H1 (cell line): ENCODE measurements around the gene HRH3. TPM values are rescaled to one million over a fixed set of nuclear protein-coding genes. Genes with fewer than 3 reads are reported as not detected.

Experiments used
- CTCF ChIA-PET: fragments of 300-600 bp; sonication (Branson Sonifier 250); formaldehyde crosslinking; loops from one replicate; lab custom pipeline; 2021; ENCODE audit not compliant: partially characterized antibody; lab: Charles Lee
- POLR2A ChIA-PET: fragments of 300-600 bp; sonication (Branson Sonifier 250); formaldehyde crosslinking; loops from one replicate; lab custom pipeline; 2021; ENCODE audit warnings: inconsistent platforms; ENCODE audit not compliant: partially characterized antibody; lab: Charles Lee
- DNase-seq, 2 experiments: peaks; one replicate each; pipeline versions ENCODE4 v3.0.0 to v3.0.0-alpha.2; 2010 to 2022; ENCODE audit warnings: low spot score in 2 of 2, low read depth in 1 of 2, mixed read lengths in 1 of 2
- FAIRE-seq: peaks from 2 replicates; lab custom pipeline; 2011; peaks lifted over from hg19 to GRCh38; lab: Jason Lieb, UNC
- H2AFZ ChIP-seq: 2 replicates; pipeline ENCODE4 v1.8.1; 2012; ENCODE audit warnings: low read length, inconsistent platforms
- H2AK5ac ChIP-seq: 2 replicates; pipeline ENCODE4 v1.6.1; 2013; ENCODE audit warnings: low read depth, low read length
- H2BK120ac ChIP-seq: replicated peaks from 2 replicates; pipeline ENCODE3; 2013; ENCODE audit warnings: low read depth, low read length, inconsistent platforms
- H2BK12ac ChIP-seq: 2 replicates; pipeline ENCODE4 v1.6.1; 2013; ENCODE audit warnings: low read depth, low read length
- H2BK15ac ChIP-seq: 2 replicates; pipeline ENCODE4 v1.6.1; 2013; ENCODE audit warnings: low read length
- H2BK20ac ChIP-seq: 2 replicates; pipeline ENCODE4 v1.6.1; 2013; ENCODE audit warnings: low read length
- H2BK5ac ChIP-seq: 2 replicates; pipeline ENCODE4 v1.6.1; 2013; ENCODE audit warnings: low read depth, low read length
- H3K14ac ChIP-seq: 2 replicates; pipeline ENCODE4 v1.6.1; 2013; ENCODE audit warnings: inconsistent platforms; ENCODE audit not compliant: insufficient read length
- H3K18ac ChIP-seq: 2 replicates; pipeline ENCODE4 v1.6.1; 2013; ENCODE audit warnings: low read length; ENCODE audit errors: extremely low read depth
- H3K23ac ChIP-seq: 2 replicates; pipeline ENCODE4 v1.6.1; 2013; ENCODE audit warnings: inconsistent platforms; ENCODE audit not compliant: insufficient read length
- H3K23me2 ChIP-seq: 2 replicates; pipeline ENCODE4 v1.6.1; 2013; ENCODE audit warnings: low read depth, low read length
- H3K27ac ChIP-seq: 2 replicates; pipeline ENCODE4 v1.6.1; 2011; ENCODE audit warnings: low read depth, low read length, inconsistent platforms
- H3K27me3 ChIP-seq, 4 experiments: replicated peaks in 1 of 4; 1 replicate in 1 of 4; 2 replicates in 3 of 4; pipeline versions ENCODE4 v1.6.1 to v1.8.1; 2011 to 2013; ENCODE audit warnings: low read length in 3 of 4, mild to moderate bottlenecking in 3 of 4, inconsistent platforms in 2 of 4, mixed read lengths in 2 of 4, moderate library complexity in 1 of 4; ENCODE audit not compliant: control insufficient read depth in 3 of 4, insufficient read depth in 3 of 4; ENCODE audit errors: extremely low read depth in 1 of 4
- H3K36me3 ChIP-seq, 4 experiments: 2 replicates each; pipeline versions ENCODE4 v1.6.1 to v1.8.1; 2011 to 2013; ENCODE audit warnings: mild to moderate bottlenecking in 4 of 4, low read length in 3 of 4, moderate library complexity in 2 of 4, control low read depth in 1 of 4, inconsistent platforms in 1 of 4; ENCODE audit not compliant: insufficient read depth in 4 of 4, control insufficient read depth in 2 of 4
- H3K4ac ChIP-seq: replicated peaks from 2 replicates; pipeline ENCODE3; 2013; ENCODE audit warnings: low read length, low read depth, mixed read lengths, inconsistent platforms; ENCODE audit not compliant: insufficient read length
- H3K4me1 ChIP-seq, 4 experiments: replicated peaks in 1 of 4; 1 replicate in 1 of 4; 2 replicates in 3 of 4; pipeline versions ENCODE4 v1.6.1 to v1.8.1; 2011 to 2013; ENCODE audit warnings: low read length in 3 of 4, inconsistent platforms in 2 of 4, mixed read lengths in 1 of 4; ENCODE audit not compliant: insufficient read depth in 4 of 4, control insufficient read depth in 3 of 4
- H3K4me2 ChIP-seq, 2 experiments: 2 replicates each; pipeline versions ENCODE4 v1.6.1 to v1.8.1; 2011 to 2013; ENCODE audit warnings: low read depth in 2 of 2, low read length in 2 of 2, control low read depth in 1 of 2, inconsistent platforms in 1 of 2, mild to moderate bottlenecking in 1 of 2; ENCODE audit not compliant: insufficient read depth in 1 of 2
- H3K4me3 ChIP-seq, 4 experiments: fragments of 200-600, 300-600 bp in 1 of 4; sonication (generic), shearing (Covaris generic), sonication (Bioruptor Twin) in 1 of 4; 2 replicates each; pipeline versions ENCODE4 v1.5.1 to v1.8.1; 2011 to 2016; ENCODE audit warnings: low read length in 4 of 4, low read depth in 3 of 4, control low read depth in 2 of 4, inconsistent platforms in 2 of 4, mild to moderate bottlenecking in 2 of 4, mixed read lengths in 1 of 4, moderate library complexity in 1 of 4; ENCODE audit not compliant: insufficient read depth in 2 of 4; ENCODE audit errors: extremely low read depth in 1 of 4
- H3K56ac ChIP-seq: replicated peaks from 2 replicates; pipeline ENCODE3; 2013; ENCODE audit warnings: low read depth, mild to moderate bottlenecking, mixed read lengths, low read length, inconsistent platforms; ENCODE audit not compliant: insufficient read length
- H3K79me1 ChIP-seq: 2 replicates; pipeline ENCODE4 v1.6.1; 2013; ENCODE audit warnings: low read depth, low read length, control low read depth
- H3K79me2 ChIP-seq, 2 experiments: 2 replicates each; pipeline versions ENCODE4 v1.6.1 to v1.8.1; 2012 to 2013; ENCODE audit warnings: low read length in 2 of 2, mild to moderate bottlenecking in 2 of 2, inconsistent platforms in 1 of 2; ENCODE audit not compliant: insufficient read depth in 2 of 2, control insufficient read depth in 1 of 2
- H3K9ac ChIP-seq, 4 experiments: replicated peaks in 1 of 4; 1 replicate in 1 of 4; 2 replicates in 3 of 4; pipeline versions ENCODE4 v1.6.1 to v1.8.1; 2011 to 2013; ENCODE audit warnings: low read depth in 3 of 4, low read length in 3 of 4, control low read depth in 2 of 4, mild to moderate bottlenecking in 2 of 4, moderate library complexity in 2 of 4, inconsistent platforms in 1 of 4; ENCODE audit errors: extremely low read depth in 1 of 4
- H3K9me3 ChIP-seq, 2 experiments: 2 replicates each; pipeline versions ENCODE4 v1.6.1 to v1.8.1; 2012 to 2013; ENCODE audit warnings: mild to moderate bottlenecking in 2 of 2, moderate library complexity in 2 of 2, control low read depth in 1 of 2, inconsistent platforms in 1 of 2, low read depth in 1 of 2, low read length in 1 of 2, mixed read lengths in 1 of 2; ENCODE audit not compliant: insufficient read depth in 2 of 2
- H4K20me1 ChIP-seq, 2 experiments: replicated peaks in 1 of 2; 2 replicates each; pipeline versions ENCODE3 to v1.8.1; 2011 to 2013; ENCODE audit warnings: inconsistent platforms in 2 of 2, low read length in 2 of 2, mild to moderate bottlenecking in 1 of 2; ENCODE audit not compliant: insufficient read depth in 2 of 2, control insufficient read depth in 1 of 2
- H4K5ac ChIP-seq: 2 replicates; pipeline ENCODE4 v1.6.1; 2013; ENCODE audit warnings: low read length, low read depth, mixed read lengths, inconsistent platforms; ENCODE audit not compliant: insufficient read length
- H4K8ac ChIP-seq: 2 replicates; pipeline ENCODE4 v1.8.0; 2013; ENCODE audit warnings: mild to moderate bottlenecking, moderate library complexity, low read length, inconsistent platforms; ENCODE audit not compliant: insufficient read depth; ENCODE audit errors: extremely low read depth
- H4K91ac ChIP-seq: replicated peaks from 2 replicates; pipeline ENCODE3; 2013; ENCODE audit warnings: low read length, mixed read lengths, inconsistent platforms; ENCODE audit not compliant: insufficient read length
- ASH2L ChIP-seq: fragments of 200-600, 300-600 bp; sonication (generic); IDR thresholded peaks from one replicate; pipeline ENCODE4 v1.7.1; 2017; ENCODE audit warnings: low read length
- BCL11A ChIP-seq, 2 experiments: IDR thresholded peaks; one replicate each; pipeline ENCODE4 v1.6.1; 2011; ENCODE audit warnings: low read depth in 2 of 2, low read length in 2 of 2, mild to moderate bottlenecking in 2 of 2
- CEBPB ChIP-seq: IDR thresholded peaks from 2 replicates; pipeline ENCODE4 v1.6.1; 2012; ENCODE audit warnings: low read depth, low read length
- CHD2 ChIP-seq: IDR thresholded peaks from 2 replicates; pipeline ENCODE4 v1.6.1; 2012; ENCODE audit warnings: low read length, improper control_type of control experiment
- JUN ChIP-seq: IDR thresholded peaks from 2 replicates; pipeline ENCODE4 v1.6.1; 2011; ENCODE audit warnings: low read depth, mild to moderate bottlenecking, improper control_type of control experiment, low read length
- KDM5A ChIP-seq: fragments of 200-600 bp; IDR thresholded peaks from 2 replicates; pipeline ENCODE4 v1.7.1; 2012; ENCODE audit warnings: mild to moderate bottlenecking, low read length, inconsistent platforms, mixed read lengths
- POLR2AphosphoS5 ChIP-seq: IDR thresholded peaks from 2 replicates; pipeline ENCODE4 v1.6.1; 2011; ENCODE audit warnings: low read depth, low read length
- RAD21 ChIP-seq, 2 experiments: IDR thresholded peaks in 1 of 2; conservative IDR thresholded peaks in 1 of 2; 2 replicates each; pipeline ENCODE4 v1.6.1; 2011; ENCODE audit warnings: low read depth in 2 of 2, low read length in 2 of 2, improper control_type of control experiment in 1 of 2, inconsistent platforms in 1 of 2, mild to moderate bottlenecking in 1 of 2, moderate library complexity in 1 of 2
- RNF2 ChIP-seq: fragments of 200-900, 300-1000 bp; sonication (generic); IDR thresholded peaks from 2 replicates; pipeline ENCODE4 v1.7.1; 2016; ENCODE audit warnings: borderline replicate concordance, low read depth, mild to moderate bottlenecking, antibody characterized with exemption, low read length; ENCODE audit not compliant: poor library complexity, severe bottlenecking; ENCODE audit errors: missing control alignments
- SIN3A ChIP-seq, 2 experiments: IDR thresholded peaks in 1 of 2; conservative IDR thresholded peaks in 1 of 2; 2 replicates each; pipeline ENCODE4 v1.6.1; 2011 to 2012; ENCODE audit warnings: low read length in 2 of 2, improper control_type of control experiment in 1 of 2, low read depth in 1 of 2, mild to moderate bottlenecking in 1 of 2
- SP2 ChIP-seq: IDR thresholded peaks from 2 replicates; pipeline ENCODE4 v1.6.1; 2012; ENCODE audit warnings: mild to moderate bottlenecking, low read length, inconsistent platforms
- TAF7 ChIP-seq: optimal IDR thresholded peaks from 2 replicates; pipeline ENCODE3; 2011; ENCODE audit warnings: low read depth, mild to moderate bottlenecking, inconsistent platforms, low read length, moderate library complexity, borderline replicate concordance
- TCF12 ChIP-seq: IDR thresholded peaks from 2 replicates; pipeline ENCODE4 v1.6.1; 2011; ENCODE audit warnings: low read depth, mild to moderate bottlenecking, low read length
- WGBS, 2 experiments: shearing (Covaris generic) in 1 of 2; methylation state at CpG; one replicate each; pipeline versions ENCODE4 v1.1.6 to v1.1.7; 2013 to 2015; ENCODE audit warnings: low lambda C conversion rate in 2 of 2, mixed read lengths in 2 of 2, inconsistent platforms in 1 of 2, low coverage in 1 of 2, missing lambda C conversion rate in 1 of 2; ENCODE audit not compliant: insufficient replicate concordance in 2 of 2, insufficient coverage in 1 of 2, insufficient read length in 1 of 2; ENCODE audit errors: extremely low coverage in 1 of 2, missing lambda C conversion rate in 1 of 2; 5-methylcytosine and 5-hydroxymethylcytosine counted together
- polyA plus RNA-seq, 7 experiments: library from polyadenylated mRNA; depleted of rRNA in 3 of 7; stranded (reverse) in 5 of 7; unstranded in 2 of 7; fragments of >200 nt in 5 of 7; fragments of 200-250 nt in 2 of 7; gene quantifications; 1 replicate in 5 of 7; 2 replicates in 1 of 7; 4 replicates in 1 of 7; pipeline versions ENCODE4 v1.2.1 to v1.2.3, GENCODE V29; 2011 to 2013; ENCODE audit warnings: missing spikeins in 2 of 7, mixed read lengths in 2 of 7
- total RNA-seq: library from RNA; stranded (reverse); fragmentation: NEBNext Ultra II Directional; extraction: Animal tissue kit (Norgen Biotek cat#: 25700); gene quantifications from 2 replicates; pipeline ENCODE4 v1.2.1, GENCODE V29; 2021
- TF ChIP-seq, protein P1 (sequence below): IDR thresholded peaks from 2 replicates; pipeline ENCODE4 v1.6.1; 2012; ENCODE audit warnings: inconsistent platforms

The HRH3 gene
- total and polyA plus RNA-seq, 2 of the 8 experiments (the other 6 are each of a cell fraction or from before 2014, with no cell fraction given) = 2.0 to 4.5 TPM

GRCh38 chr20:62206388-62206775, 13.7 kb downstream of the HRH3 start:
- no peak overlapping the region for H2AK5ac ChIP-seq
- H3K27me3 ChIP-seq = no peaks in the 10 kb centered on the region
- ChIA-PET POLR2A (no interaction called here), CTCF (interaction anchor here (1.1 to 1.7 kb wide), 2 partner anchors 11 to 15 kb away, joined by 3 to 7 read pairs; no protein-coding TSS in a partner anchor)
- no peak for FAIRE-seq
- no peak overlapping the region for H4K5ac ChIP-seq
- no peak overlapping the region for H3K23ac ChIP-seq
- H3K14ac ChIP-seq = no peak overlapping the region
- no peaks in the 10 kb centered on the region for H3K4me1 ChIP-seq
- H2BK20ac ChIP-seq = no peak overlapping the region
- 83% methylated on average over 16 of the region's 17 CpGs; no CpG with 5 or more reads in 1 of the 2 experiments for WGBS, 2 experiments
- no peaks in the 10 kb centered on the region for H3K9me3 ChIP-seq
- H4K8ac ChIP-seq = no peak overlapping the region
- no peak overlapping the region for H4K91ac ChIP-seq
- H4K20me1 ChIP-seq = peaks cover 0 to 2% of the 10 kb centered on the region in 2 experiments
- H3K18ac ChIP-seq = no peak overlapping the region
- H3K4me2 ChIP-seq = no peak overlapping the region
- no peaks in the 10 kb centered on the region for H3K79me2 ChIP-seq
- no peak overlapping the region for H3K4ac ChIP-seq
- H2BK12ac ChIP-seq = no peak overlapping the region
- no peak overlapping the region for H2AFZ ChIP-seq
- DNase-seq = no peak
- no peak overlapping the region for H2BK120ac ChIP-seq
- H3K4me3 ChIP-seq = no peak overlapping the region
- no peaks in the 10 kb centered on the region for H3K79me1 ChIP-seq
- H2BK5ac ChIP-seq = no peak overlapping the region
- no peak overlapping the region for H3K9ac ChIP-seq
- no peaks in the 10 kb centered on the region for H3K23me2 ChIP-seq
- H3K27ac ChIP-seq = no peak overlapping the region
- no peak overlapping the region for H2BK15ac ChIP-seq
- H3K56ac ChIP-seq = no peak overlapping the region
- peaks cover 0 to 6% (median under 1%) of the 10 kb centered on the region in 4 experiments; a peak in 3 of 8 replicates for H3K36me3 ChIP-seq
- TF ChIP-seq TAF7 = no peak
- TF ChIP-seq SIN3A (conservative IDR thresholded peaks at IDR 0.05 in 1 of 2, IDR thresholded peaks at IDR 0.05 in 1 of 2; ENCODE audit: low read depth in 1 of 2, low read length in 2 of 2) = no peak
- no peak for TF ChIP-seq JUN
- no peak for TF ChIP-seq KDM5A
- TF ChIP-seq ASH2L = no peak
- no peak for TF ChIP-seq RAD21 (IDR thresholded peaks at IDR 0.05 in 1 of 2, conservative IDR thresholded peaks at IDR 0.05 in 1 of 2; ENCODE audit: low read depth in 2 of 2, low read length in 2 of 2)
- TF ChIP-seq CEBPB = no peak
- TF ChIP-seq SP2 = no peak
- no peak for TF ChIP-seq TCF12
- no peak for TF ChIP-seq POLR2AphosphoS5
- TF ChIP-seq, protein P1, sequence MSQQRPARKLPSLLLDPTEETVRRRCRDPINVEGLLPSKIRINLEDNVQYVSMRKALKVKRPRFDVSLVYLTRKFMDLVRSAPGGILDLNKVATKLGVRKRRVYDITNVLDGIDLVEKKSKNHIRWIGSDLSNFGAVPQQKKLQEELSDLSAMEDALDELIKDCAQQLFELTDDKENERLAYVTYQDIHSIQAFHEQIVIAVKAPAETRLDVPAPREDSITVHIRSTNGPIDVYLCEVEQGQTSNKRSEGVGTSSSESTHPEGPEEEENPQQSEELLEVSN = no peak
- no peak for TF ChIP-seq CHD2
- TF ChIP-seq RNF2 = no peak
- TF ChIP-seq BCL11A (IDR thresholded peaks at IDR 0.05; ENCODE audit: low read depth in 2 of 2, low read length in 2 of 2) = no peak
